ENCODE data around the gene OTOS. TPM values are rescaled to one million over a fixed set of nuclear protein-coding genes. Genes with fewer than 3 reads are reported as not detected.

Gene OTOS
- total and polyA plus RNA-seq, 2 of the 13 experiments (the other 11 are each of a cell fraction or from before 2014, with no cell fraction given), result not detected

- TF ChIP-seq NFKB2 (CRISPR knock-in tag; IDR thresholded peaks at IDR 0.05; ENCODE audit: borderline replicate concordance) (no peak), LCORL (IDR thresholded peaks at IDR 0.05) (no peak), LCORL (CRISPR knock-in tag; IDR thresholded peaks at IDR 0.05) (no peak), TEAD3 (CRISPR knock-in tag; optimal IDR thresholded peaks at IDR 0.05; ENCODE audit: borderline replicate concordance) (peak; percentile 25), DPF2 (CRISPR knock-in tag; IDR thresholded peaks at IDR 0.05; ENCODE audit: borderline replicate concordance, low read depth) (no peak), SOX6 (IDR thresholded peaks at IDR 0.05) (no peak), SOX6 (CRISPR knock-in tag; IDR thresholded peaks at IDR 0.05) (0 out of 2 replicates have a peak, but pooled peaks have one; percentile 20), CAMTA2 (CRISPR knock-in tag; IDR thresholded peaks at IDR 0.05; ENCODE audit: borderline replicate concordance) (no peak)
These were observed 11.1 kb upstream of the OTOS start (continued) for GRCh38 chr2:240151477-240152031.

DNA sequence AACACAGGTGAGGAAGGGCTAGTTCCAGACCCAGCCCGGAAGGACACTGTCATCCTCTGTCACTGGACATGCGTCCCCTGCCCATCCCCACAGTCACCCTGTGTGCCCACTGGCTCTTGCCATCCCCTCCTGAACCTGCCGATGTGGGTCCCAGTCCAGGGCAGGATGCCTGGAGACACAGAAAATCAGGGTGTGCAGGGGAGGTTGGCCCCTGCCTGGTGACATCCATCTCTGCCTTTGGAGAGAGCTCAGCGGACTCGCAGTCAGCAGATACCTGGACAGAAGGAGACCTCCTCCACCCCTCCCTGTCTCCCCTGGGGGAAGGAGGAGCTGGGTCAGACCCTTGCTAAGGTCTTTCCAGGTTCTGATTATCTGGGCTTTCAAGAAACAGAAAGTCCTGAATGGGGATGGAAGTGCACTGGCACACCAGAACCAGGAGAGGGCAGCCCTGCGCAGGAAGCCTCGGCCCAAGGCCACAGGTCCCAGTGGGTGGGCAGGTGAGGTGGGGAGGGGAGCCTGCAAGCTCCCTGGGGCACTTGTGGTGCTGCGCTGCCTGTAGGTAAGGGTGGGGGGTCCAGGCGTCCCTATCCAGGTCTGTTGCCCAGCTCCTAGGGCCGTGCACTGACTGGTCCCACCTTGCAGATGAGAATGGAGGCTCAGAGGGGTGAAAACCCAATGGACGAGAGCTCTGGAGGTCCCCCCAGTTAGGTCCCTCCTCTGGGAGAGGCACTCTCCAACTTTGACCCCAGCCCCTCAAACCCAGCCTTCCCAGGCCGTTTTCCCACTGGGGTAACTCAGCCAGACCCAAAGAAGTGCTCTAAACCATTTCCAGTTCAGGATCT lies 9.7 kb upstream of the OTOS start:
- intact Hi-C loops (cut with micrococcal nuclease; ENCODE audit: unreplicated experiment), result loop anchor here (5.0 to 10.0 kb wide), 2 partner anchors 215 to 287 kb away; partner anchors contain the start of gene GPC1
- POLR2A ChIA-PET, result no interaction called here
- Histone ChIP-seq H3K27me3 (ENCODE audit: control insufficient read depth in 1 of 2, insufficient read depth in 2 of 2, low read length in 2 of 2) (peaks cover 8 to 63% of the 10 kb centered on the region in 2 experiments; a peak in 4 of 5 replicates), H3K4me3 (replicated peaks in 1 of 3; ENCODE audit: insufficient read depth in 1 of 3, low read depth in 2 of 3, low read length in 3 of 3) (no peak overlapping the region), H3K4me1 (ENCODE audit: insufficient read depth, low read length) (peaks cover 12% of the 10 kb centered on the region), H3K27ac (ENCODE audit: extremely low read length, insufficient read depth, low read length) (no peak overlapping the region), H3K4me2 (ENCODE audit: low read depth, low read length) (no peak overlapping the region), H2AFZ (ENCODE audit: low read length) (no peak overlapping the region), H3K36me3 (replicated peaks in 1 of 2; ENCODE audit: control insufficient read depth in 1 of 2, insufficient read depth in 2 of 2, low read length in 2 of 2) (no peaks in the 10 kb centered on the region), H3K79me2 (ENCODE audit: insufficient read depth, low read length) (no peaks in the 10 kb centered on the region), H4K20me1 (ENCODE audit: insufficient read depth, low read length) (no peaks in the 10 kb centered on the region), H3K9ac (ENCODE audit: insufficient read depth, low read depth, low read length) (no peak overlapping the region), H3K9me3 (ENCODE audit: low read length) (no peaks in the 10 kb centered on the region)
- CTCF ChIA-PET (ENCODE audit: low intra/inter-chr PET ratio, low total read pairs), result interaction anchor here (0.6 to 2.7 kb wide), 2 partner anchors 21 to 288 kb away, joined by 3 to 11 read pairs; no protein-coding TSS in a partner anchor
- DNase-seq (ENCODE audit: low spot score) (peak; percentile 40), FAIRE-seq (peak; percentile 90), ATAC-seq (peak; percentile 79)
- BruUV-seq (replicated peaks), result no TSS peak
- 16% methylated on average over 6 of the region's 12 CpGs for whole genome bisulfite sequencing (ENCODE audit: low lambda C conversion rate)
- in situ Hi-C loops (cut with HindIII; ENCODE audit: extremely low pct_ligation_motif_present, low pct_unique_long_range_greater_than_20kb), result loop anchor here (5.0 kb wide), 1 partner anchor 287 kb away; the partner anchor contains the start of gene GPC1
- TF ChIP-seq REXO4 (CRISPR knock-in tag; IDR thresholded peaks at IDR 0.05; ENCODE audit: borderline replicate concordance), result no peak
- no peak for TF ChIP-seq MEIS1 (CRISPR knock-in tag; IDR thresholded peaks at IDR 0.05; ENCODE audit: borderline replicate concordance)
- TF ChIP-seq CEBPG (CRISPR knock-in tag; IDR thresholded peaks at IDR 0.05), result no peak
- TF ChIP-seq MYNN (CRISPR knock-in tag; IDR thresholded peaks at IDR 0.05; ENCODE audit: low read depth), result no peak
- TF ChIP-seq ZNF256 (CRISPR knock-in tag; conservative IDR thresholded peaks at IDR 0.05), result no peak
- no peak for TF ChIP-seq PTBP1 (IDR thresholded peaks at IDR 0.05; ENCODE audit: low read depth, low read length, poor library complexity, severe bottlenecking)
- TF ChIP-seq MAFG (CRISPR knock-in tag; IDR thresholded peaks at IDR 0.05), result 0 out of 2 replicates have a peak, but pooled peaks have one; percentile 30
- TF ChIP-seq ZNF230 (CRISPR knock-in tag; IDR thresholded peaks at IDR 0.05), result no peak
- no peak for TF ChIP-seq SNAPC4 (CRISPR knock-in tag; IDR thresholded peaks at IDR 0.05)
- TF ChIP-seq SMC3 (IDR thresholded peaks at IDR 0.05; ENCODE audit: low read length), result peak; percentile 38; the same call in 1 of the 2 replicates
- no peak for TF ChIP-seq ZNF713 (CRISPR knock-in tag; IDR thresholded peaks at IDR 0.05)
